ENCODE results near the gene KRT80.
"Not testable (repeated sequence)": the region's sequence is repeated elsewhere in the genome, so short reads cannot be mapped to it uniquely, and the experiment has no call there.

Gene KRT80

DNA sequence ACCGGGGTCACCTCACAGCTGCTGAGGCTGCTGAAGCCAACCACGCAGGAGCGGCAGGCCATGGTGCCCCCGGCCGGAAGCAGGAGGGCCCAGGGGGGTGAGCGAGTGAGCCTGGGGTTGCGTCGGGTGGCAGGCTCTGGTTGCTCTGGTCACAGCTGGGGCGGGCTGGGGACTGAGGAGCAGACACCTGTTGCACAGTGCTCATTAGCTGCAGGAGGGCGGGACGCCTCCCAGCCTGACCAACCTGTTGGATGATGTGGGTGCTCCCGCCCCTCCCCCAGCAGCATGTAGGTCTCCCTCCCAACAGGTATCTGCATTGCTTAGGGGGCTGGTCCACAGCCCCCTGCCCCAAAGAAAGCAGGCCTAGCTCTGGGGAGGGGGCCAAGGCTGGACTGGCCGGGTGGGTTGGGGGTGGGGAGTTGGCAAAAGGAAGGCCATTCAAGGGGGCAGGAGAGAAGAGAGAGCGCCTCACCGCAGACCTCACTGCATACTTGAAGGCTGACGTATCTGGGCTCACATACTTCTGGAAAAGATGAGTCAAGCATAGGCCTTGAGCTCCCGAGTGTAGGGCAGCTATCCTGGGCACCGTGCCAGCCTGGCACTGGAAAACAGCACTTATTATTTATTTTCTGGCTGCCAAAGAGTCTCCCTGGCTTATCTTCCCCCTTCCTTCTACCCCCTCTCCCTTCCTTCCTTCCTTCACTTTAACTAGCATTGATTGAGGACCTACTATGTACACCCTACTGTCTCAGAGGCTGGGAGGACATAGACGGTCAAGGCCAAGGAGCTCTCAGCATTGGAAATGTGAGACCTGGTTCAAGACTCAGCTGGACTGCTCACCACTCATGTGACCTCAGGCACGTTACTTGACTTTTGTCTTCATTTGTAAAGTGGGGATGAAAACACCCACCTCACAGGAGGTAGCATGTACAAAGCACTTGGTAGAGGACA lies at the start of gene KRT80:
Gene KRT80 (minus strand): TSS at position 174 of the 951 bp plus-strand sequence. CDS start 112 bp downstream, at position 62.
- DNase-seq (ENCODE audit: low read depth), result no peak

DNA sequence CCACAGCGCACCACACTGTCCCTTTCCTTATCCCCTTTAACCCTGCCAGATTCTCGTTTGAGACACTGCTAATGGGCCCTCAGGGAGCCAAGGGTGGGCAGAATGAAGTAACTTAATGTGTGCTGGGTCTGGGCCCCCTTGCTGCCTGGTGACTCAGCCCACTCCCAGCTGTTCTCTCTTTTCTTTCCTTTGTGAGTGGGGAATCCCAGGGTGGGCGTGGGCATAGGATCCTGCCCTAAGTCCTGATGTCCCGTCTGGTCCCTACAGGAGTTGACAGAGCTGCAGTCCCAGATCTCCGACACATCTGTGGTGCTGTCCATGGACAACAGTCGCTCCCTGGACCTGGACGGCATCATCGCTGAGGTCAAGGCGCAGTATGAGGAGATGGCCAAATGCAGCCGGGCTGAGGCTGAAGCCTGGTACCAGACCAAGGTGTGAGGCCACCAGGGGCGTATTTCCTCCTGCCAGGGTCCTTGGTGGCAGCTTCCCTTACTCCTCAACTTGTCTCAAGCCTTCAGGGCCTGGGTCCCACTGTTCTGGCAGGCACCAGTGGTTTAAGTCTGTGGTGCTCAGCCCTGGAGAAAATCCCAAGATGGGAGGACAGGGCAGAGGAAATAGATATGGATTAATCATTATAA lies 49.5 kb upstream of the KRT80 start:
- no peak for DNase-seq (ENCODE audit: low read depth)

- not testable (repeated sequence) for DNase-seq (ENCODE audit: low read depth)
Measured at GRCh38 chr12:52240247-52240646, 48.4 kb upstream of the KRT80 start.

GRCh38 chr12:52239767-52240166 lies 48.0 kb upstream of the KRT80 start:
- no peak for DNase-seq (ENCODE audit: low read depth)

DNA sequence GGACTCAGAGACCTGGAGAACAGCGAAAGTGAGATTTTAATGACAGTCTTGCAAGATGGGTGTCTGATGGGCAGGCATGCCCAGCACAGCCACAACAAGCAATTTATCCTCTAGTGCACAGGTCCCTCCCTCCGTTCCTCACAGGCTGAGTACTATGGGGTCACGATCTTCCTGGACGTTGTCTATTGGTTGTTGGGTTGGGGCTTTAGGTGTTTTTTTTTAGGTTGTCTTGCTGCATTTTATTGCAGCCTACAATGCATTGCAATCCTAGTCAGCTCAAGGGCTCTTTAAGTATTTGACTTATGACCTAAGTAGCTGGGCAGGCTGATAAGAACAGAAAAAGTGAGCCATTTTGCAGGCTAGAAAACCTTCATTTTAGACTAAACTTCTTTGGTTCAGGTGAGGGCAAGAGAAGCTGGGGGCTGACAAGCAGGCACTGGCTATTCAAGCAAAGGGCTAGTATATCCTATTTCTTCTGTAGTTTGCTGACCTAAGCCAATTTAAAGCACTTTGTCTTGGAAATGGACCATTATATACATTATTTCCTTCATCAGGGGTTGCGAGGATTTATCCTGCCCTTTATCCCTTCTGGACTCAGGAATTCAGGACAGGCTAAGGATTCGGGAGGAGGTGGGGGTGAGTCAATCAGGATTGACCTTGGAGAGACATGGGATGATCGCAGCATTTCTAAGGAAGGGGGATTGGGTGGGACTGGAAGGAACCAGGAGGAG lies 47.3 kb upstream of the KRT80 start:
- no peak for DNase-seq (ENCODE audit: low read depth)

- DNase-seq (ENCODE audit: low read depth), result no peak
Measured at GRCh38 chr12:52238207-52238840, 46.5 kb upstream of the KRT80 start.

DNA sequence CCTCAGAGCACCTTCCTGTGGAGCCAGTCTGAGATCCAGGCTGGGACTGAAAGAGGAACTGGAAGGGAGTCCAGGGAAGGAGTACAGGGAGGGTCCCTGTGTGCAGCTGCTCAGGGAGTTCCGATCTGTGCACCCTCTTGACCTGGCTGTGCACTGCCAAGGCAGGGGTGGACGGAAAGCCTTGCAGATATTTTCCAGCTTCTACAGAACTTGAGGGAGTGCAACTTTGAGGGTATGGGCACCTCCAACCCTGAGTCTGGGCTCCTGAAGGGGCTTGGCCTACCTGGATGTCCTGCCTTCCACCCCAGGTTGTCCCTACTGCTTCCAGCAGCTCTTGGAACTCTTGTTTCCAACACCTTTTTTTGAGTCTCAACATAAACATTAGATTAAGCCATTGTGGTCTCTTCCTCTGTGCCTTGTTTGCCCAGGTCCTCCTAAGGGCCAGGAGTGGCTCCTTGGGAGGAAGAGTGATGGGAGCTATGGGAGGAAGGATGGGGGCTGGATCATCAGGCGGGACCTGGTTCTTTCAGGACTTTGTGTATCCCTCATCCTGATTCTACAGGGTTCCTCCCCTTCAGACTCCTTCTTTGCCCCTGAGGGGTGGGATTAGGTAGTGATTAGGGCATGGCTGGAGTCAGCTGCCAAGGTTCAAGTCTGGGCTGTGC lies 44.7 kb upstream of the KRT80 start:
- DNase-seq (ENCODE audit: low read depth), result no peak

DNA sequence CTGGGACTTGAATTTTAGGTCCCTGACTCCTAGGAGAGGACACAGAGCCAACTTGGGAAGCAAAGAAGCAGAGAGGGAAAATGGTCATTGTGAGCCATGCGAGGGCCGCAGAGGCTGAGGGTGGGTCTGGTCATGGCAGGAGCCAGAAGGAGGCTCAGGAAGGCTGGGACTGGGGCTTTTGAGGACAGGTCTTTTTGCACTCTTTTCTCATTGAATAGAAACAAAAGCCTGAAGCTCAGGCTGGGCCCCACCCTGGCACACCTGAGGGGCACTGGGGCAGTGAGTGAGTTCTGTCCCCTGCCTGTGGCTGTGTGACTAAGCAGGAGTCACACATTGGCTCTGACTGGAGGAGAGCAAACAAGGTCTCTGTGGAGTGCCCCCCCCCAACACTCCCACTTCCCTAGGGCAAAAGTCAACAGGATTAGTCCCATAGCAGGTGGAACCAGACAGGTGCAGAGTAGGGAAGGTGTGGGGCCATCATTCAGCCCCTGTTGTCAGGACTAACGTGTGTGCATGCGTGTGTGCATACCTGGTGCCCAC lies 44.1 kb upstream of the KRT80 start:
- DNase-seq (ENCODE audit: low read depth), result no peak

DNA sequence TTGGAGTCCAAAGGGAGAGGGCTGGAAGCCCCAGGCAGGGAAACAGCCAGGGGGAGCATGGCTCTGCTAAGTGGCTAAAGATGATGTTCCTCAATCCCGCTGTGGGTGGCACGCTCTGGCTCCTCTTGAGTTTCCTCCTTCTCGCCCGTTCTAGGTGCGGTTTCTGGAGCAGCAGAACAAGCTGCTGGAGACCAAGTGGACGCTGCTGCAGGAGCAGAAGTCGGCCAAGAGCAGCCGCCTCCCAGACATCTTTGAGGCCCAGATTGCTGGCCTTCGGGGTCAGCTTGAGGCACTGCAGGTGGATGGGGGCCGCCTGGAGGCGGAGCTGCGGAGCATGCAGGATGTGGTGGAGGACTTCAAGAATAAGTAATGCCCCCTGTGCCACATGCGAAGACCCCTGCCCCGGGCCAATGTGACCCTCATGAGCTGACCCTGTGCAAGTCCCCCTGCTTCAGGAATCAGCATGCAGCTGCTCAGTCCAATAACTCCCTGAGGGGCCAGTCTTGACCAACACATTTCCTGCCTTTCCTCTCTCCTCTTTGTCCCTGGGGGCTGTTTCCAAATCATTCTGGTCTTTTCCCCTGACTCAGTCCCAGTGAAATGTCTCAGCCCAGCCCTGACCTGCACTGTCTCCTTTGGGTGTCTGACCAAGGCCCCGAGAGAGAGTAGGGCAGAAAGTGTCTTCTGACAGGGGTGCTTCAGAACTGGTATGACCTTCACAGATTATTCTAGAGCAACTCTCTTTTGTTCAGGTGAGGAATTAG lies 43.4 kb upstream of the KRT80 start:
- DNase-seq (ENCODE audit: low read depth), result no peak

- DNase-seq (ENCODE audit: low read depth), result no peak
Measured at GRCh38 chr12:52234223-52234810, 42.5 kb upstream of the KRT80 start.

GRCh38 chr12:52233462-52234207 lies 41.8 kb upstream of the KRT80 start:
- no peak for DNase-seq (ENCODE audit: low read depth)

DNA sequence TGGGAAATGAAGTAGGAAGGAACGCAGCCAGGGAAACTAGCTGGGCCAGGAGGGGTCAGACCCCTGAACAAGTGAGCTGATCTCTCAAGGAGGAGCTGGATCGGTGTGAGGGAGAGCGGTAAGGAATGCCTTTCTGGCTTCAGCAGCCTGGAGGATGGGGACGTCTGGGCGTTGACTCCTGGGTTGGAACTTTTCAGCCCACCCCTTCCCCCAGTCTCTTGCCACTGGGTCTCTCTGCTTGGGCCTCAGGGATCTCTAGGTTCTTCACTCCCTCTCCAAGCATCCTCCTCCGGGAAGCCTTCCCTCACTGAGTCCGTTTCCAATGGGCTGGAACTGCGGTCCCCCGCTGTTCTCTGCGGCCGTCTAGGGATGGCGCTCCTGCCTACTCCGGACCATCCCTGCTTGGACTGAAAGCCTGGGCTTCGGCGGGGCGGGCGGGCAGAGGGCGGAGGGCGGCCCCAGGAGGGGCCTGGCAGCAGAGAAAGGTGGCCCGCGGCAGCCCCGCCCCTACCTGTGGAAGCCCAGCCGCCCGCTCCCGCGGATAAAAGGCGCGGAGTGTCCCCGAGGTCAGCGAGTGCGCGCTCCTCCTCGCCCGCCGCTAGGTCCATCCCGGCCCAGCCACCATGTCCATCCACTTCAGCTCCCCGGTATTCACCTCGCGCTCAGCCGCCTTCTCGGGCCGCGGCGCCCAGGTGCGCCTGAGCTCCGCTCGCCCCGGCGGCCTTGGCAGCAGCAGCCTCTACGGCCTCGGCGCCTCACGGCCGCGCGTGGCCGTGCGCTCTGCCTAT lies 41.1 kb upstream of the KRT80 start, which contains the start of gene KRT7:
Gene KRT7 (plus strand): TSS at position 570 of the 788 bp plus-strand sequence. CDS start 54 bp downstream, at position 624.
- no peak for DNase-seq (ENCODE audit: low read depth)

GRCh38 chr12:52232203-52232673 lies 40.4 kb upstream of the KRT80 start:
- no peak for DNase-seq (ENCODE audit: low read depth)

- DNase-seq (ENCODE audit: low read depth), result no peak
Measured at GRCh38 chr12:52231305-52232202, 39.7 kb upstream of the KRT80 start.

DNA sequence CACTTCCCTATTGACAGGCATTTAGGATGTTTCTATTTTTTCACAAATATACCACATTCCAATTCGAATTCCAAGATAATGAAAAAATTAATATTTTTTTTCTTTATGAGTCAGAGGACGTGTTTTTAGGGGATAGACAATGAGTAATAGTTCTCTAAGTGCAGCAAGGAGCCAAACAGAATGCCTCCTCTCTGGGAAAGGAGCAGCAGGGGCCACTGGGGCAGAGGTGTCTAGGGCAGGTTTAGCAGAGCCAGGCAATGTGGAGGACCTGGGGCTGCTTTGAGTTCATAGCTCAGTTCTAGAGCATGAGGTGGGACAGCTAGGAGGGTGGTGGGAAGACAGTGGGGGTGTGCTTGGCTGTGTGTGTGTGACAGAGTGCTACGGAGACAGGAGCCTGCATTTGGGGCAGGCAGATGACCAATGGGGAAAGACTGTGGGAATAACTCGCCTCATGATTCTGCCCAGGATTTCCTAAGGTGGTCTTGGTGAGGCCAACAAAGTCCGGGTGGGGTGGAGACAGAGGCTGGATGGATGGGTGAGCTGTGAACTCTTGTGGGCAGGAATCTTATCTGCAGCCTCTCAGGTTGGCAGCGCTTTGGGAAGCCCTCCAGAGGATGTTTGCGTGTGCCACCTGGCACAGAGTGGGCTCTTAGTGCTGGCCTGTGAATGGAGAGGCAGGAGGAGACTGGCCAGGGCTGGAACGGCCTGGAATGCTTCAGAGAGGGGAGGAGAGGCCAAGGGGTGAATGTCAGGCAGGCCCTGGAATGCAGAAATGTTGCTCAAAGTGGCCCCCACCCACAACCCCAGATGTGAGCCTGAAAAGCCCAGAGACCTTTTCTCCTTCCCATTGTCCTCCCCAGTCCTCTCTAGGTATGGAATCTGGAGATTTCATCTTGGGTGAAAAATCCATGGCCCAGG lies 38.8 kb upstream of the KRT80 start:
- no peak for DNase-seq (ENCODE audit: low read depth)

DNA sequence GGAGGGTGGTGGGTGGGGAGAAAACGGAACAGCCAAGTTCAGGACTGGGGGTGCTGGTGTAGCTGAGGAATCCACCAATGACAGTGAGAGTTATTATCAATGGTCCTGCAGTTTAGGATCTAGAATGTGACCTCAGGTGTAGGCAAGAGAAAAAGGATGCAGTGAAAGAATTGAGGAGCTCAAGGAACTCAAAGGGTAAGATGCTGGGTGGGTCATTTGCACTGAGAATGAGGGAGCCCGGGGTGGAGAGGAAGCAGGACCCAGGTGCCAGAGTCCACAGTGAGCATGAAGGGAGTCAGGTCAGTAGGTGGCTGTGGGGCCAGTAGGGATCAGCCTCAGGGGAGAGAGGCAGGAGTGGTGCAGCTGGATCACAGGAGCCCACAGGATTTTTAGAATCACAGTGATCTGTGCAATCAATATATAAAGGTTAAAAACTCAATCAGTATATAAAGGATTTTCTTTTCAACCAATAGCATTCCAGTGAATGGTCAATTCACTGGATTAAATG lies 38.1 kb upstream of the KRT80 start:
- no peak for DNase-seq (ENCODE audit: low read depth)

All from stimulated activated CD8-positive, alpha-beta memory T cell treated with anti-CD3 and anti-CD28 coated beads, Interleukin-12 subunit alpha, Interleukin-12 subunit beta, amount 100 ng/mL, for 4 hours (primary cell).